Naive thymus-derived CD8-positive, alpha-beta T cell (primary cell): ENCODE data around the gene KLK1. TPM values are rescaled to one million over a fixed set of nuclear protein-coding genes. Genes with fewer than 3 reads are reported as not detected.
"Not testable (repeated sequence)": the region's sequence is repeated elsewhere in the genome, so short reads cannot be mapped to it uniquely, and the experiment has no call there.

ENCODE experiments used
- ATAC-seq, 2 donors: fragments of 150-1000 bp; cut with Tn5 transposase in 1 of 2; sonication (Bioruptor Pico), chemical (Tn5 transposase) in 1 of 2; 1 replicate in 1 of 2; 2 replicates in 1 of 2; pipeline ENCODE4 v1.10.0; 2021; ENCODE audit warnings: mild to moderate bottlenecking in 2 of 2, moderate library complexity in 2 of 2
- POLR2A ChIA-PET: fragments of 350-600 bp; sonication (Branson Sonifier 250); formaldehyde crosslinking; loops from one replicate; lab custom pipeline; 2021; ENCODE audit warnings: antibody characterized with exemption; lab: Charles Lee
- DNase-seq, 10 donors: peaks; one replicate each; pipeline versions ENCODE4 v3.0.0 to v3.0.0-alpha.2; 2020 to 2022
- H3K27ac Mint-ChIP-seq, 10 donors: one replicate each; pipeline ENCODE4 v1.8.0; 2020 to 2022; ENCODE audit warnings: mild to moderate bottlenecking in 10 of 10, mixed read lengths in 10 of 10, moderate library complexity in 4 of 10, inconsistent platforms in 1 of 10
- H3K27me3 Mint-ChIP-seq, 5 donors: one replicate each; pipeline ENCODE4 v1.8.0; 2021 to 2022; ENCODE audit warnings: mixed read lengths in 5 of 5
- H3K36me3 Mint-ChIP-seq, 3 donors: one replicate each; pipeline ENCODE4 v1.8.0; 2020 to 2022; ENCODE audit warnings: mixed read lengths in 3 of 3, mild to moderate bottlenecking in 2 of 3, inconsistent platforms in 1 of 3
- H3K4me1 Mint-ChIP-seq, 4 donors: one replicate each; pipeline ENCODE4 v1.8.0; 2021 to 2022; ENCODE audit warnings: mixed read lengths in 4 of 4
- H3K4me3 Mint-ChIP-seq, 10 donors: one replicate each; pipeline ENCODE4 v1.8.0; 2020 to 2022; ENCODE audit warnings: mild to moderate bottlenecking in 10 of 10, mixed read lengths in 10 of 10, moderate library complexity in 6 of 10, inconsistent platforms in 1 of 10
- H3K9me3 Mint-ChIP-seq, 9 donors: one replicate each; pipeline ENCODE4 v1.8.0; 2020 to 2022; ENCODE audit warnings: mixed read lengths in 9 of 9, mild to moderate bottlenecking in 3 of 9, inconsistent platforms in 1 of 9, moderate library complexity in 1 of 9
- polyA plus RNA-seq, 3 donors: library from polyadenylated mRNA; unstranded; fragments of 300-500 nt; fragmentation: Illumina TruSeq; gene quantifications; one replicate each; pipeline ENCODE4 v1.2.3, GENCODE V29; 2021
- total RNA-seq, 8 experiments: library from RNA in 2 of 8; stranded (reverse) in 2 of 8; gene quantifications; one replicate each; pipeline ENCODE4 v1.2.3 and lab custom pipeline; 2021 to 2026

Gene KLK1
- total and polyA plus RNA-seq, 5 experiments from 2014 or later = not detected

- H3K27ac Mint-ChIP-seq = peak overlapping the region in 1 of 10 donors; percentile 35
- POLR2A ChIA-PET = no interaction called here
- peaks cover 39 to 82% (median 56%) of the 10 kb centered on the region in 5 donors for H3K27me3 Mint-ChIP-seq
- peaks cover 0 to 8% (median 0%) of the 10 kb centered on the region in 9 donors for H3K9me3 Mint-ChIP-seq
- no peak overlapping the region for H3K4me3 Mint-ChIP-seq
- no peaks in the 10 kb centered on the region for H3K36me3 Mint-ChIP-seq
- ATAC-seq (no peak), DNase-seq (no peak)
- H3K4me1 Mint-ChIP-seq = peaks cover 13 to 20% (median 17%) of the 10 kb centered on the region in 4 donors
These were observed 43.8 kb downstream of the KLK1 start for GRCh38 chr19:50779504-50780457.

DNA sequence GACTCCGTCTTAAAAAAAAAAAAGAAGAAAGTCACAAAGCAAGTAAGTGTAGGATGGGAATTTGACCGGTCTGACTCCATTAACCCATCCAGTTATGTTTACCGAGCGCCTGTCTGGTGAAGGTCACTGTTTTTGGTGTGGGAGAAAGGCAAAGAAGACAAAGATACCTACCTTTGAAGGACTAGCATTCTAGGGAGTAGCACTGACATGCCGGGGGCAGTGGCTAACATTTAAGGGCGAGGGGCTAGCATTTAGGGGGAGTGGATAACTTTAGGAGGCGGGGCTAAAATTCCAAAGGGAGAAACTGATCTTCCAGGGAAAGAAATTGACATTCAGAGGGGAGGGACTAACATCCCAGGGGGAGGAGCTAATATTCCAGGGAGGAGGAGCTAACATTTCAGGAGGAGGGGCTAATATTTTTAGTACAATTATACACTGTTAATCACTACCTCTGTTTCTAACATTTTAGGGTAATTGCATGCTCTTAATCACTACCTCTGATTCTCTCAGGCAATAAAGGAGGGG is 44.6 kb downstream of the KLK1 start:
- no peak for ATAC-seq
- Mint-ChIP-seq H3K9me3 (peaks cover 0 to 8% (median 0%) of the 10 kb centered on the region in 9 donors), H3K27ac (peak overlapping the region in 2 of 10 donors; percentile 11 to 60), H3K36me3 (no peaks in the 10 kb centered on the region), H3K27me3 (peaks cover 42 to 87% (median 58%) of the 10 kb centered on the region in 5 donors), H3K4me3 (no peak overlapping the region), H3K4me1 (peaks cover 13 to 20% (median 17%) of the 10 kb centered on the region in 4 donors)
- DNase-seq = no peak
- POLR2A ChIA-PET = no interaction called here

GRCh38 chr19:50777830-50778303 is 45.7 kb downstream of the KLK1 start:
- POLR2A ChIA-PET = no interaction called here
- peaks cover 7 to 14% (median 13%) of the 10 kb centered on the region in 4 donors for H3K4me1 Mint-ChIP-seq
- no peak overlapping the region for H3K27ac Mint-ChIP-seq
- H3K27me3 Mint-ChIP-seq = peaks cover 44 to 86% (median 59%) of the 10 kb centered on the region in 5 donors
- DNase-seq (peak in 2 of 10 donors; percentile 7 to 21), ATAC-seq (peak in 1 of 2 donors; percentile 57)
- no peaks in the 10 kb centered on the region for H3K36me3 Mint-ChIP-seq
- H3K4me3 Mint-ChIP-seq = peak overlapping the region in 2 of 10 donors; percentile 20 to 36
- peaks cover 0 to 8% (median 0%) of the 10 kb centered on the region in 9 donors for H3K9me3 Mint-ChIP-seq

GRCh38 chr19:50777261-50777660 is 46.3 kb downstream of the KLK1 start:
- H3K4me3 Mint-ChIP-seq = no peak overlapping the region
- no peak for DNase-seq
- ATAC-seq = no peak
- H3K9me3 Mint-ChIP-seq = peaks cover 0 to 8% (median 0%) of the 10 kb centered on the region in 9 donors
- POLR2A ChIA-PET = no interaction called here
- H3K36me3 Mint-ChIP-seq = no peaks in the 10 kb centered on the region
- H3K4me1 Mint-ChIP-seq = peaks cover 7 to 14% (median 11%) of the 10 kb centered on the region in 4 donors
- H3K27me3 Mint-ChIP-seq = peaks cover 40 to 80% (median 55%) of the 10 kb centered on the region in 5 donors
- no peak overlapping the region for H3K27ac Mint-ChIP-seq

DNA sequence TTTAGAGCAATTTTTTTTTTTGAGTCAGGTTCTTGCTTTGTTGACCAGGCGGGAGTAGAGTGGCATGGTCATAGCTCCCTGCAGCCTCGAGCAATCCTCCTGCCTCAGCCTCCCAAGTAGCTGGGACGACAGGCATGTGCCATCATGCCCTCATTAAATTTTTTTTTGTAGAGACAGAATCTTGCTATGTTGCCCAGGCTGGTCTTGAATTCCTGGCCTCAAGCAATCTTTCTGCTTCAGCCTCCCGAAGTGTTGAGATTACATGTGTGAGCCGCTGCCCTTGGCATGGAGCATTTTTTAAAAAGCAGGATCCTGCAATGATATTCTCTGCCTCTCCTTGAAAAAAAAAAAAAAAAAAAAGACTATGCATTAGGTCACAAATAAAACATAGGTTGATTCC is 47.5 kb downstream of the KLK1 start:
- no peak for DNase-seq
- Mint-ChIP-seq H3K9me3 (peaks cover 0 to 8% (median 0%) of the 10 kb centered on the region in 9 donors), H3K36me3 (no peaks in the 10 kb centered on the region), H3K27me3 (peaks cover 40 to 72% (median 52%) of the 10 kb centered on the region in 5 donors), H3K4me1 (peaks cover 7 to 14% (median 11%) of the 10 kb centered on the region in 4 donors), H3K4me3 (no peak overlapping the region), H3K27ac (no peak overlapping the region)
- ATAC-seq = no peak
- POLR2A ChIA-PET = no interaction called here

DNA sequence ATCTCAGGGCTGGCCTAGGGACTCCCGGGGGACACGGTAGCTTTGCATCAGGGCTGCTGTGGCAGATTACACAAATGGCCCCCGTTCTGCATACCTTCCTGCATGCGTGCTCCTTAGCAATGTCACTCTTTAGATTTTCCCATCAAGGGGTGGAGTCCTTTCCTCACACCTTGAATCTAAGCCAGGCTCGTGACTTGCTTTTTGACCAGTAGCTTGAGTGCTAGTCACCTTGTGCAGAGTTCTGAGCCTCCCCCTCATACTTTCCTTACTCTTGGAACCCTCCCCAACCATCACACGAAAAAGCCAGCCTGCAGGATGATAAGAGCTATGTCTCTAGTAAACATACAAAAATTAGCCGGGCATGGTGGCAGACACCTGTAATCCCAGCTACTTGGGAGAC is 50.1 kb downstream of the KLK1 start:
- Mint-ChIP-seq H3K4me1 (peaks cover 7 to 14% (median 9%) of the 10 kb centered on the region in 4 donors), H3K27me3 (peaks cover 29 to 52% (median 32%) of the 10 kb centered on the region in 5 donors)
- DNase-seq, H3K9me3 Mint-ChIP-seq, H3K27ac Mint-ChIP-seq, H3K36me3 Mint-ChIP-seq, ATAC-seq, POLR2A ChIA-PET, H3K4me3 Mint-ChIP-seq: not testable (repeated sequence)

DNA sequence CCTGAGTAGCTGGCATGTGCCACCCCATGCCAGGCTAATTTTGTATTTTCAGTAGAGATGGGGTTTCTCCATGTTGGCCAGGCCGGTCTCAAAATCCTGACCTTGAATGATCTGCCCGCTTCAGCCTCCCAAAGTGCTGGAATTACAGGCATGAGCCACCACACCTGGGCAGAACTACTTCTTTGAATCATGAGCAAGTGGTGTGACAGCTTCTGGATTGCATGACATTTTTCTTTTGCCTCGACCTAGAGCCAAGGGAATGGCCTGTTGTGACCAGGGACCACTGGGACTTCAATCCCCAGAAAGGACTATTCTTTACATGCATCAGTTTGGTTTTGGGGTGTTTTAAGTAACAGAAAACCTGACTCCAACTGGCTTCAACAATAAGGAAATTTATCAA is 50.7 kb downstream of the KLK1 start:
- H3K27ac Mint-ChIP-seq, H3K9me3 Mint-ChIP-seq, ATAC-seq, H3K4me3 Mint-ChIP-seq, DNase-seq, POLR2A ChIA-PET, H3K36me3 Mint-ChIP-seq, H3K4me1 Mint-ChIP-seq: not testable (repeated sequence)
- peaks cover 24 to 51% (median 30%) of the 10 kb centered on the region in 5 donors for H3K27me3 Mint-ChIP-seq

DNA sequence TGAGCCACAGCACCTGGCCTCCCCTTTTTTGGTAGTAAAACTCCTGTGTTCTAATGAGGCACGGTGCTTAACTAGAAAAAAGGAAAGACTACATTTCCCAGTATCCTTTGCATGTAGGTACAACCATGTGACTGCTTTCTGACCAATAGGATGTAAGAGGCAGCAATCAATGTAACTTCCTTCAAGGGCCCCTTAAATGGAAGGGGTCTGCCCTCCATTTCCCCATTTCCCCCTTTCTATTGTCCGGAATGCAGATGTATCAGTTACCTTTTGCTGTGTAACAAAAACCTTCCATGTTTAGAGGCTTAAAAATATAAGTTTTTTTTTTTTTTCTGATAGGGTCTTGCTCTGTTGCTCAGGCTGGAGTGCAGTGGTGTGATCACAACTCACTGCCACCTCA is 51.1 kb downstream of the KLK1 start:
- ATAC-seq (no peak), DNase-seq (no peak)
- H3K4me1 Mint-ChIP-seq = peaks cover 0 to 5% (median under 1%) of the 10 kb centered on the region in 4 donors
- POLR2A ChIA-PET = no interaction called here
- no peak overlapping the region for H3K27ac Mint-ChIP-seq
- no peak overlapping the region for H3K4me3 Mint-ChIP-seq
- H3K36me3 Mint-ChIP-seq = no peaks in the 10 kb centered on the region
- peaks cover 20 to 51% (median 25%) of the 10 kb centered on the region in 5 donors for H3K27me3 Mint-ChIP-seq
- peaks cover 0 to 7% (median 0%) of the 10 kb centered on the region in 9 donors for H3K9me3 Mint-ChIP-seq

DNA sequence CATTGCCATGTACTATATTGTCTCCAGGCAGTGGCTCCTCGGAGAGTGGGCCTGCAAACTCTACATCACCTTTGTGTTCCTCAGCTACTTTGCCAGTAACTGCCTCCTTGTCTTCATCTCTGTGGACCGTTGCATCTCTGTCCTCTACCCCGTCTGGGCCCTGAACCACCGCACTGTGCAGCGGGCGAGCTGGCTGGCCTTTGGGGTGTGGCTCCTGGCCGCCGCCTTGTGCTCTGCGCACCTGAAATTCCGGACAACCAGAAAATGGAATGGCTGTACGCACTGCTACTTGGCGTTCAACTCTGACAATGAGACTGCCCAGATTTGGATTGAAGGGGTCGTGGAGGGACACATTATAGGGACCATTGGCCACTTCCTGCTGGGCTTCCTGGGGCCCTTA is 52.7 kb downstream of the KLK1 start:
- Mint-ChIP-seq H3K4me3 (no peak overlapping the region), H3K9me3 (peaks cover 0 to 2% (median 0%) of the 10 kb centered on the region in 9 donors), H3K36me3 (no peaks in the 10 kb centered on the region), H3K27ac (no peak overlapping the region), H3K4me1 (peaks cover 0 to 2% (median 0%) of the 10 kb centered on the region in 4 donors), H3K27me3 (peaks cover 16 to 52% (median 21%) of the 10 kb centered on the region in 5 donors)
- POLR2A ChIA-PET = no interaction called here
- no peak for ATAC-seq
- no peak for DNase-seq

- H3K4me1 Mint-ChIP-seq, POLR2A ChIA-PET, H3K27ac Mint-ChIP-seq, H3K9me3 Mint-ChIP-seq, ATAC-seq, H3K4me3 Mint-ChIP-seq, DNase-seq, H3K36me3 Mint-ChIP-seq: not testable (repeated sequence)
- peaks cover 12 to 53% (median 18%) of the 10 kb centered on the region in 5 donors for H3K27me3 Mint-ChIP-seq
These were observed 53.4 kb downstream of the KLK1 start, which contains the start of gene GPR32 for GRCh38 chr19:50770164-50770563. TSS of gene GPR32 (plus strand) at chr19:50770464. CDS start at chr19:50770601, 137 bp downstream.
